Upper lobe of left lung (tissue), 4 donors: ENCODE data around the gene GTF3C5.

ENCODE experiments used
- CTCF ChIP-seq, 6 experiments: fragments of 450-650 bp in 4 of 6; fragments of 200-600 bp in 2 of 6; sonication (generic) in 2 of 6; IDR thresholded peaks; one replicate each; pipeline ENCODE4 v1.5.1; 2016 to 2019; ENCODE audit warnings: antibody characterized with exemption in 6 of 6
- EP300 ChIP-seq, 4 donors: sonication (generic); formaldehyde crosslinking; IDR thresholded peaks; one replicate each; pipeline ENCODE4 v1.5.1; 2017; ENCODE audit warnings: antibody characterized with exemption in 4 of 4, control low read depth in 2 of 4
- POLR2A ChIP-seq, 4 donors: fragments of 450-650 bp; IDR thresholded peaks; one replicate each; pipeline ENCODE4 v1.5.1; 2016 to 2017; ENCODE audit warnings: antibody characterized with exemption in 4 of 4, mild to moderate bottlenecking in 2 of 4

GRCh38 chr9:132994410-132995120 lies 36.2 kb upstream of the GTF3C5 start:
- TF ChIP-seq CTCF (IDR thresholded peaks at IDR 0.05) = no peak
- no peak for TF ChIP-seq POLR2A (IDR thresholded peaks at IDR 0.05)
- TF ChIP-seq EP300 (IDR thresholded peaks at IDR 0.05) = no peak
